Measurements from ENCODE around the gene OR6X1. TPM values are rescaled to one million over a fixed set of nuclear protein-coding genes. Genes with fewer than 3 reads are reported as not detected.
"Not testable (repeated sequence)": the region's sequence is repeated elsewhere in the genome, so short reads cannot be mapped to it uniquely, and the experiment has no call there.

OR6X1 gene
- total RNA-seq, 3 donors from 2014 or later = not detected

DNA sequence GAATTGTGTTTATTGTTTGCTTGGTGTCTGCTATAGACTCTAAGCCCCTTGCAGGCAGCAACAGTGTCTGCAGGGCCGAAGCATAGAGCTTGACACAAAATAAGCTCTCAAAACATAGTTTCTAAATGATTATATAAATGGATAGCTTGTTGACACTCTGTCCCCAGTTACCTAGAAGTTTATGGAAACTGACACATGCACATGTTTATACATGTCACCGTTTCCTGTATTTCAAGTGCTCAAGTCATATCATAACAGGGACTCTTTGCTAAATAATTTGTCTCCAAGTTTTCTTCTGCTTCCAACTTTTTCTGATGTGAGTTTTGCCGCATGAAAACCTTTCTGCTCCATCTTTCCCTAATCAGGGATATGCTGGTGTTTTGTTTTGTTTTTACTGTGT lies 3.7 kb upstream of the OR6X1 start:
- Histone ChIP-seq H3K9me3 (peaks cover 14% of the 10 kb centered on the region in 2 donors), H3K4me1 (no peaks in the 10 kb centered on the region), H3K27ac (no peak overlapping the region), H3K4me3 (no peak overlapping the region), H3K27me3 (no peaks in the 10 kb centered on the region), H3K36me3 (no peaks in the 10 kb centered on the region)
- DNase-seq (ENCODE audit: low spot score in 2 of 2) = no peak
- TF ChIP-seq, protein P1, sequence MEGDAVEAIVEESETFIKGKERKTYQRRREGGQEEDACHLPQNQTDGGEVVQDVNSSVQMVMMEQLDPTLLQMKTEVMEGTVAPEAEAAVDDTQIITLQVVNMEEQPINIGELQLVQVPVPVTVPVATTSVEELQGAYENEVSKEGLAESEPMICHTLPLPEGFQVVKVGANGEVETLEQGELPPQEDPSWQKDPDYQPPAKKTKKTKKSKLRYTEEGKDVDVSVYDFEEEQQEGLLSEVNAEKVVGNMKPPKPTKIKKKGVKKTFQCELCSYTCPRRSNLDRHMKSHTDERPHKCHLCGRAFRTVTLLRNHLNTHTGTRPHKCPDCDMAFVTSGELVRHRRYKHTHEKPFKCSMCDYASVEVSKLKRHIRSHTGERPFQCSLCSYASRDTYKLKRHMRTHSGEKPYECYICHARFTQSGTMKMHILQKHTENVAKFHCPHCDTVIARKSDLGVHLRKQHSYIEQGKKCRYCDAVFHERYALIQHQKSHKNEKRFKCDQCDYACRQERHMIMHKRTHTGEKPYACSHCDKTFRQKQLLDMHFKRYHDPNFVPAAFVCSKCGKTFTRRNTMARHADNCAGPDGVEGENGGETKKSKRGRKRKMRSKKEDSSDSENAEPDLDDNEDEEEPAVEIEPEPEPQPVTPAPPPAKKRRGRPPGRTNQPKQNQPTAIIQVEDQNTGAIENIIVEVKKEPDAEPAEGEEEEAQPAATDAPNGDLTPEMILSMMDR (IDR thresholded peaks at IDR 0.05) = no peak
- no peak for TF ChIP-seq POLR2A (IDR thresholded peaks at IDR 0.05)
- TF ChIP-seq POLR2AphosphoS5 (IDR thresholded peaks at IDR 0.05) = no peak
- intact Hi-C loops (cut with DNase I; ENCODE audit: low total_unique reads) = no loop called here

DNA sequence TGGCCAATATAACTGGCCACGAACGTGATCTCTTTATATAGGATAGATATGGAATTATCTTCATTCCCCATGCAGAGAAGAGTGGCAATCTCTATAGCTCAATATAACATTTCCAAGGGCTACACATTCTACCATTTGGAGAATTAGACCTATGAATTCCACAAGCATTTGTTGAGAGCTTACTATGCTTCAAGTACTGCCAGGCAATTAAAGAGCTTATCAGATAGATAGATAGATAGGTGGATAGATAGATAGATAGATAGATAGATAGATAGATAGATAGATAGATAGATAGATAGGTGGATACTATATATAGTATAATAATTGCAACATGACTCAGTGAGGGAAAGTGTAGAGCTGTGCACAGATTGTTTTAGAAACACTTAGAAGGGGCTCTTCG lies 1.5 kb upstream of the OR6X1 start:
- H3K4me1 ChIP-seq = no peaks in the 10 kb centered on the region
- H3K4me3 ChIP-seq = no peak overlapping the region
- intact Hi-C loops (cut with DNase I; ENCODE audit: low total_unique reads) = no loop called here
- no peak overlapping the region for H3K27ac ChIP-seq
- no peaks in the 10 kb centered on the region for H3K27me3 ChIP-seq
- H3K36me3 ChIP-seq = no peaks in the 10 kb centered on the region
- no peaks in the 10 kb centered on the region for H3K9me3 ChIP-seq
- no peak for TF ChIP-seq POLR2AphosphoS5 (IDR thresholded peaks at IDR 0.05)
- TF ChIP-seq, protein P1 (IDR thresholded peaks at IDR 0.05) = no peak
- TF ChIP-seq POLR2A (IDR thresholded peaks at IDR 0.05) = no peak
- no peak for DNase-seq (ENCODE audit: low spot score in 2 of 2)

DNA sequence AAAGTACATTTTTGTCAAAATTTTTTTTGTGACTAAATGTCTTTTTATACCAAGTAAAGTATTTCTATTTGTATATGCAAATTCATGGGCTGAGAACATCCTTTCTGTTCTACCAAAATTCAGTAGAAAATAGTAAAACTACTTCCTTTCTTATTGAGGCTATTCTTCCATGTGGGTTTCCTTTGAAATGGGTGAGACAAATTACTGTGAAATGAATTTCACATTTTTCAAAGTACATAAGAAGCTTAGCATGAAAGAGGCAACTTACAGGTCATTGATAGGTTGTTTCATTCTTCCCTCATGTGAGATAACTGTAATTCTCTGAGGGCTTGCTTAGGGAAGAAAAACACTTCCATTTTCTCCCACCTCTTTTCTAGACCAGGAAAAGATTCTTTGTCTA lies 1.0 kb upstream of the OR6X1 start:
- Histone ChIP-seq H3K9me3 (no peaks in the 10 kb centered on the region), H3K4me1 (no peaks in the 10 kb centered on the region), H3K36me3 (no peaks in the 10 kb centered on the region), H3K4me3 (no peak overlapping the region), H3K27me3 (no peaks in the 10 kb centered on the region), H3K27ac (no peak overlapping the region)
- intact Hi-C loops (cut with DNase I; ENCODE audit: low total_unique reads) = no loop called here
- TF ChIP-seq POLR2A (IDR thresholded peaks at IDR 0.05) (no peak), POLR2AphosphoS5 (IDR thresholded peaks at IDR 0.05) (no peak)
- TF ChIP-seq, protein P1 (IDR thresholded peaks at IDR 0.05) = no peak
- DNase-seq (ENCODE audit: low spot score in 2 of 2) = no peak

DNA sequence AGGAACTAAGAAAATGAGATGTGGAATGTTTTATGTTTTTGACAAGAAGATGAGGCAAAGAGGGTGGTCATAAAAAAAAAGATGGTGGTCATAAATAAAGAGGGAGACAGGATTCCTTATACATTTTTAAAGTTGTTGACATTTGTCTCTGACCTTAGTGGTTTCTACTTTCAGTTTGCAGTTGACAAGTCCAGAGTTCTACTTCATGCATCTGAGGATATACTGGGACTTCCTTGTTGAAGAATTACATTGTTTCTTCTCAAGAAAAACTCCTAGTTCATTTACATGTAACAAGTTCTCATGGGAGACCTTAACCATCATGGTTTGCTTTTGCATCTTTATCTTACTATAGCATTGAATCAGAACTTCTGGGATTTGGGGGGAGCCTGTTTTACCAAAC lies 1.2 kb downstream of the OR6X1 start:
- Histone ChIP-seq H3K27me3 (no peaks in the 10 kb centered on the region), H3K36me3 (no peaks in the 10 kb centered on the region), H3K9me3 (no peaks in the 10 kb centered on the region), H3K4me3 (no peak overlapping the region), H3K4me1 (no peaks in the 10 kb centered on the region), H3K27ac (no peak overlapping the region)
- intact Hi-C loops (cut with DNase I; ENCODE audit: low total_unique reads) = no loop called here
- DNase-seq (ENCODE audit: low spot score in 2 of 2) = no peak
- TF ChIP-seq POLR2A (IDR thresholded peaks at IDR 0.05) = no peak
- no peak for TF ChIP-seq POLR2AphosphoS5 (IDR thresholded peaks at IDR 0.05)
- TF ChIP-seq, protein P1 (IDR thresholded peaks at IDR 0.05) = no peak

DNA sequence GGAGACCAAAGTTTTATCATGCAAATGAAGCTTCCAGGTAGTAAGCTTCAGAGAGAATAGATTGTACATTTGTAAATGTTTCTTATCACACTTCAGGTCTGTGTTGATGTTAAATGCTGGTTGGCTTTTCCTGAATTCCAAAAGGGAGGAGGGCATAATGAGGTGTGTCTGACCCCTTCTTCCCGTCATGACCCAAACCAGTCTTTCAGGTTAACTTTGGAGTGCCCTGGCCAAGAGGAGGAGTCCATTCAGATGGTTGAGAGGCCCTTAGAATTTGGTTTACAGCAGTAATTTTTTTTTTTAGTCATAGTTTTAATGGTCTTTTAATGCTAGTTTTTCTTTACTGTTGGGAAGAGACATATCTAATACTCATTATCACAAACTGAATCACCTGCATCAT lies 2.5 kb downstream of the OR6X1 start:
- no peaks in the 10 kb centered on the region for H3K9me3 ChIP-seq
- H3K4me3 ChIP-seq = no peak overlapping the region
- no peak for DNase-seq (ENCODE audit: low spot score in 2 of 2)
- H3K36me3 ChIP-seq = no peaks in the 10 kb centered on the region
- H3K27me3 ChIP-seq = no peaks in the 10 kb centered on the region
- H3K27ac ChIP-seq = no peak overlapping the region
- intact Hi-C loops (cut with DNase I; ENCODE audit: low total_unique reads) = no loop called here
- no peak for TF ChIP-seq POLR2A (IDR thresholded peaks at IDR 0.05)
- TF ChIP-seq, protein P1 (IDR thresholded peaks at IDR 0.05) = no peak
- TF ChIP-seq POLR2AphosphoS5 (IDR thresholded peaks at IDR 0.05) = no peak
- no peaks in the 10 kb centered on the region for H3K4me1 ChIP-seq

DNA sequence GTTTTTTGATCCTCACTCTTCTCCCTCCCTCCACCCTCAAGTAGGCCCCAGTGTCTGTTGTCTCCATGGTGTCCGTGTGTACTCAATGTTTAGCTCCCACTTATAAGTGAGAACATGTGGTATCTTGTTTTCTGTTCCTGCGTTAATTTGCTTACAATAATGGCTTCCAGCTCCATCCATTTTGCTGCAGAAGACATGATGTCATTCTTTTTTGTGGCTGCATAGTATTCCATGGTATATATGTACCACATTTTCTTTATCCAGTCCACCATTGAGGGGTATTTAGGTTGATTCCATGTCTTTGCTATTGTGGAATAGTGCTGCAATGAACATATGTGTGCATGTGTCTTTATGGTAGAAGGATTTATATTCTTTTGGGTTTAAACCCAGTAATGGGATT lies 6.0 kb downstream of the OR6X1 start:
- H3K27ac ChIP-seq; DNase-seq (ENCODE audit: low spot score in 2 of 2); H3K4me3 ChIP-seq; H3K9me3 ChIP-seq; H3K27me3 ChIP-seq; H3K4me1 ChIP-seq; H3K36me3 ChIP-seq; intact Hi-C loops (cut with DNase I; ENCODE audit: low total_unique reads): not testable (repeated sequence)

Measured in breast epithelium (tissue), 4 donors.